Endodermal cell (in vitro differentiated cells): ENCODE measurements around the gene LDLRAD4. TPM values are rescaled to one million over a fixed set of nuclear protein-coding genes. Genes with fewer than 3 reads are reported as not detected.

ENCODE experiments used
- DNase-seq: peaks from one replicate; pipeline ENCODE4 v3.0.0-alpha.2; 2017
- H3K27ac ChIP-seq: 2 replicates; pipeline ENCODE4 v1.5.1; 2013; ENCODE audit warnings: mild to moderate bottlenecking, low read depth, low read length, moderate library complexity
- H3K27me3 ChIP-seq: 2 replicates; pipeline ENCODE4 v1.6.1; 2013; ENCODE audit warnings: mild to moderate bottlenecking, low read length, moderate library complexity; ENCODE audit not compliant: insufficient read depth, control insufficient read depth, poor library complexity, severe bottlenecking
- H3K36me3 ChIP-seq: 2 replicates; pipeline ENCODE4 v1.7.0; 2013; ENCODE audit warnings: mild to moderate bottlenecking, low read length, moderate library complexity; ENCODE audit not compliant: control insufficient read depth, insufficient read depth
- H3K4me1 ChIP-seq: one replicate; pipeline ENCODE4 v1.7.0; 2013; ENCODE audit warnings: low read length; ENCODE audit not compliant: control insufficient read depth, insufficient read depth
- H3K4me3 ChIP-seq: 2 replicates; pipeline ENCODE4 v1.5.1; 2013; ENCODE audit warnings: mild to moderate bottlenecking, low read length, moderate library complexity
- H3K9ac ChIP-seq: 2 replicates; pipeline ENCODE4 v1.6.1; 2013; ENCODE audit warnings: mild to moderate bottlenecking, low read length, moderate library complexity; ENCODE audit not compliant: poor library complexity, severe bottlenecking; ENCODE audit errors: extremely low read depth
- H3K9me3 ChIP-seq: 2 replicates; pipeline ENCODE4 v1.6.1; 2013; ENCODE audit warnings: mild to moderate bottlenecking, low read length, moderate library complexity; ENCODE audit not compliant: control insufficient read depth
- H3K27ac Mint-ChIP-seq: 2 replicates; pipeline ENCODE4 v1.8.0; 2020; ENCODE audit warnings: mixed read lengths
- H3K27me3 Mint-ChIP-seq: 2 replicates; pipeline ENCODE4 v1.8.0; 2021; ENCODE audit warnings: mild to moderate bottlenecking, mixed read lengths; ENCODE audit not compliant: insufficient read depth
- H3K36me3 Mint-ChIP-seq: 2 replicates; pipeline ENCODE4 v1.8.0; 2020; ENCODE audit warnings: low read depth, mixed read lengths
- H3K4me1 Mint-ChIP-seq: 2 replicates; pipeline ENCODE4 v1.8.0; 2020; ENCODE audit warnings: mixed read lengths
- H3K4me3 Mint-ChIP-seq: 2 replicates; pipeline ENCODE4 v1.8.0; 2020; ENCODE audit warnings: mild to moderate bottlenecking, moderate library complexity, mixed read lengths
- H3K9me3 Mint-ChIP-seq: 2 replicates; pipeline ENCODE4 v1.8.0; 2020; ENCODE audit warnings: mild to moderate bottlenecking, mixed read lengths
- CTCF ChIP-seq: fragments of 200-600 bp; sonication (generic); conservative IDR thresholded peaks from 2 replicates; pipeline ENCODE4 v1.5.0; 2021; ENCODE audit warnings: antibody characterized with exemption, mild to moderate bottlenecking
- WGBS, 2 experiments: methylation state at CpG; one replicate each; pipeline versions ENCODE4 v1.1.5 to v1.1.7; 2013; ENCODE audit warnings: missing lambda C conversion rate in 2 of 2, mixed read lengths in 1 of 2; ENCODE audit not compliant: insufficient coverage in 1 of 2, insufficient read length in 1 of 2; 5-methylcytosine and 5-hydroxymethylcytosine counted together
- total RNA-seq, 2 donors: library from RNA; stranded (reverse); fragmentation: NEBNext Ultra II Directional in 1 of 2; extraction: Animal tissue kit (Norgen Biotek cat#: 25700) in 1 of 2; gene quantifications; 2 replicates in 1 of 2; 3 replicates in 1 of 2; pipeline ENCODE4 v1.2.1, GENCODE V29; 2021

The LDLRAD4 gene
- total RNA-seq, 2 donors from 2014 or later, result 14.9 to 15.1 TPM

GRCh38 chr18:13624563-13625237 is 406.1 kb downstream of the LDLRAD4 start:
- Histone ChIP-seq H3K36me3 (no peaks in the 10 kb centered on the region), H3K9me3 (no peaks in the 10 kb centered on the region), H3K27ac (no peak overlapping the region), H3K9ac (no peak overlapping the region), H3K4me3 (no peak overlapping the region), H3K27me3 (no peaks in the 10 kb centered on the region), H3K4me1 (no peaks in the 10 kb centered on the region)
- Mint-ChIP-seq H3K36me3 (no peaks in the 10 kb centered on the region), H3K4me1 (peaks cover 8% of the 10 kb centered on the region), H3K27ac (no peak overlapping the region), H3K9me3 (no peaks in the 10 kb centered on the region), H3K27me3 (no peaks in the 10 kb centered on the region), H3K4me3 (no peak overlapping the region)
- no peak for TF ChIP-seq CTCF
- no peak for DNase-seq
- WGBS, 2 experiments, result 87 to 98% methylated on average over 4 to 11 of the region's 11 CpGs

GRCh38 chr18:13625355-13625754 is 406.8 kb downstream of the LDLRAD4 start:
- H3K4me3 ChIP-seq, result no peak overlapping the region
- peak; percentile 48 for DNase-seq
- no peaks in the 10 kb centered on the region for H3K27me3 ChIP-seq
- TF ChIP-seq CTCF, result no peak
- no peaks in the 10 kb centered on the region for H3K36me3 ChIP-seq
- H3K9me3 ChIP-seq, result no peaks in the 10 kb centered on the region
- Mint-ChIP-seq H3K27me3 (no peaks in the 10 kb centered on the region), H3K36me3 (no peaks in the 10 kb centered on the region), H3K4me1 (peaks cover 12% of the 10 kb centered on the region), H3K27ac (no peak overlapping the region), H3K9me3 (no peaks in the 10 kb centered on the region), H3K4me3 (no peak overlapping the region)
- H3K9ac ChIP-seq, result no peak overlapping the region
- no peak overlapping the region for H3K27ac ChIP-seq
- 60 to 94% methylated on average over 1 to 6 of the region's 10 CpGs for WGBS, 2 experiments
- no peaks in the 10 kb centered on the region for H3K4me1 ChIP-seq

- H3K4me3 Mint-ChIP-seq, result no peak overlapping the region
- DNase-seq, result no peak
- 97 to 100% methylated on average over 5 to 8 of the region's 8 CpGs for WGBS, 2 experiments
- Histone ChIP-seq H3K4me1 (no peaks in the 10 kb centered on the region), H3K27ac (no peak overlapping the region), H3K4me3 (no peak overlapping the region), H3K27me3 (no peaks in the 10 kb centered on the region), H3K9ac (no peak overlapping the region), H3K36me3 (no peaks in the 10 kb centered on the region), H3K9me3 (no peaks in the 10 kb centered on the region)
- H3K4me1 Mint-ChIP-seq, result peaks cover 12% of the 10 kb centered on the region
- H3K27ac Mint-ChIP-seq, result no peak overlapping the region
- H3K36me3 Mint-ChIP-seq, result no peaks in the 10 kb centered on the region
- H3K9me3 Mint-ChIP-seq, result no peaks in the 10 kb centered on the region
- H3K27me3 Mint-ChIP-seq, result no peaks in the 10 kb centered on the region
- no peak for TF ChIP-seq CTCF
Observed at GRCh38 chr18:13625843-13626543, 407.4 kb downstream of the LDLRAD4 start.
